Panc1 (cell line): Measurements from ENCODE around the gene KLHDC10.

ENCODE experiments used
- CTCF ChIP-seq: fragments of 450-650 bp; IDR thresholded peaks from 2 replicates; pipeline ENCODE4 v1.5.1; 2017; ENCODE audit warnings: mild to moderate bottlenecking
- POLR2AphosphoS5 ChIP-seq: IDR thresholded peaks from 2 replicates; pipeline ENCODE4 v1.6.1; 2012; ENCODE audit warnings: mild to moderate bottlenecking, low read depth, low read length, moderate library complexity
- TCF7L2 ChIP-seq: IDR thresholded peaks from 2 replicates; pipeline ENCODE4 v1.6.1; 2011; ENCODE audit warnings: mild to moderate bottlenecking, low read depth, low read length, inconsistent platforms

GRCh38 chr7:130099331-130099730 is 29.0 kb downstream of the KLHDC10 start:
- no peak for TF ChIP-seq CTCF
- no peak for TF ChIP-seq POLR2AphosphoS5
- no peak for TF ChIP-seq TCF7L2
